Astrocyte (in vitro differentiated cells and primary cell): ENCODE measurements around the gene COA6.

Source experiments
- CTCF ChIP-seq: IDR thresholded peaks from 2 replicates; pipeline ENCODE4 v1.5.1; 2011; ENCODE audit warnings: low read depth, mild to moderate bottlenecking, inconsistent platforms, low read length, moderate library complexity; ENCODE audit not compliant: insufficient read depth
- EZH2 ChIP-seq: IDR thresholded peaks from 2 replicates; pipeline ENCODE4 v1.6.1; 2012; ENCODE audit warnings: mild to moderate bottlenecking, low read length, inconsistent platforms; ENCODE audit not compliant: insufficient read depth

GRCh38 chr1:234326497-234327366, 46.5 kb upstream of the COA6 start:
- TF ChIP-seq CTCF (peak; percentile 67), EZH2 (no peak)
